Glomerular endothelial cell (primary cell): ENCODE data around the gene RPS19. TPM values are rescaled to one million over a fixed set of nuclear protein-coding genes. Genes with fewer than 3 reads are reported as not detected.
"Not testable (repeated sequence)": the region's sequence is repeated elsewhere in the genome, so short reads cannot be mapped to it uniquely, and the experiment has no call there.

ENCODE experiments used
- DNase-seq: peaks from one replicate; pipeline ENCODE4 v3.0.0-alpha.2; 2011; ENCODE audit warnings: low read depth, low spot score; ENCODE audit errors: extremely low read depth
- total RNA-seq: library from RNA; depleted of rRNA; stranded (reverse); fragments of >200 nt; gene quantifications from 2 replicates; pipeline ENCODE4 v1.2.3, GENCODE V29; 2015

The RPS19 gene
- total RNA-seq, 1 donor from 2014 or later: 1,545 TPM

GRCh38 chr19:41859213-41859617 is 840 bp upstream of the RPS19 start:
- no peak for DNase-seq

- no peak for DNase-seq
These were observed 512 bp downstream of the RPS19 start for GRCh38 chr19:41860419-41861115.

- DNase-seq: no peak
These were observed 1.2 kb downstream of the RPS19 start for GRCh38 chr19:41861116-41861768.

GRCh38 chr19:41861846-41862245 is 1.8 kb downstream of the RPS19 start:
- no peak for DNase-seq

- DNase-seq: no peak
These were observed 2.5 kb downstream of the RPS19 start for GRCh38 chr19:41862445-41862986.

- DNase-seq: no peak
These were observed 3.3 kb downstream of the RPS19 start for GRCh38 chr19:41863209-41863931.

GRCh38 chr19:41864374-41864773 is 4.3 kb downstream of the RPS19 start:
- DNase-seq: no peak

GRCh38 chr19:41866284-41866683 is 6.2 kb downstream of the RPS19 start:
- no peak for DNase-seq

GRCh38 chr19:41868120-41868988 is 8.3 kb downstream of the RPS19 start:
- DNase-seq: no peak

- DNase-seq: no peak
These were observed 8.9 kb downstream of the RPS19 start for GRCh38 chr19:41868989-41869300.

- DNase-seq: no peak
These were observed 9.4 kb downstream of the RPS19 start for GRCh38 chr19:41869374-41869955.

- DNase-seq: no peak
These were observed 10.4 kb downstream of the RPS19 start for GRCh38 chr19:41870401-41870873.

- DNase-seq: no peak
These were observed 11.7 kb downstream of the RPS19 start for GRCh38 chr19:41871573-41872383.

- no peak for DNase-seq
These were observed 12.3 kb downstream of the RPS19 start for GRCh38 chr19:41872384-41872774.

GRCh38 chr19:41872775-41873647 is 13.0 kb downstream of the RPS19 start:
- DNase-seq: no peak

- DNase-seq: not testable (repeated sequence)
These were observed 15.9 kb downstream of the RPS19 start for GRCh38 chr19:41875973-41876372.

- no peak for DNase-seq
These were observed 17.1 kb downstream of the RPS19 start, which contains the start of gene CD79A for GRCh38 chr19:41876847-41877832. TSS of gene CD79A (plus strand) at chr19:41877279. CDS start at chr19:41877305, 26 bp downstream.
